ENCODE measurements around the gene DNAJB5. TPM values are rescaled to one million over a fixed set of nuclear protein-coding genes. Genes with fewer than 3 reads are reported as not detected.

Gene DNAJB5
- total and polyA plus RNA-seq, 9 of the 15 experiments (the other 6 are each of a cell fraction or from before 2014, with no cell fraction given) = 0.15 to 7.4 (median 3.7) TPM

DNA sequence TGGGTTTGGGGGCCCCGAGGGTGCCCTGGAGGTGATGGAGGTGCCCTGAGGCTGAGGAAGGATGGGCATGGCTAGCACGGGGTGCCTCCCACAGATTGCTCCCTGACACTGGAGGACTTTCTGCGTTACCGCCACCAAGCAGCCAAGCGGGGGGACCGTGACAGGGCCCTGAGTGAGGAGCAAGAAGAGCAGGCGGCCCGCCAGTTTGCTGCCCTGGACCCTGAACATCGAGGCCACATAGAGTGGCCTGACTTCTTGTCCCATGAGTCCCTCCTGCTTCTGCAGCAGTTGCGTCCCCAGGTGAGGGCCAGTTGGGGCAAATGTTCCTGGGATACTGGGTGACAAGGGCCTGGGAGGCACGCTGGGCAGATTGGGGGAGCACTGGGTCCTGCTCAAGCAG lies 13.1 kb upstream of the DNAJB5 start (continued):
- no peak for TF ChIP-seq SIN3A (IDR thresholded peaks at IDR 0.05; ENCODE audit: borderline replicate concordance in 2 of 2, control insufficient read depth in 1 of 2, low read depth in 2 of 2, low read length in 2 of 2)

DNA sequence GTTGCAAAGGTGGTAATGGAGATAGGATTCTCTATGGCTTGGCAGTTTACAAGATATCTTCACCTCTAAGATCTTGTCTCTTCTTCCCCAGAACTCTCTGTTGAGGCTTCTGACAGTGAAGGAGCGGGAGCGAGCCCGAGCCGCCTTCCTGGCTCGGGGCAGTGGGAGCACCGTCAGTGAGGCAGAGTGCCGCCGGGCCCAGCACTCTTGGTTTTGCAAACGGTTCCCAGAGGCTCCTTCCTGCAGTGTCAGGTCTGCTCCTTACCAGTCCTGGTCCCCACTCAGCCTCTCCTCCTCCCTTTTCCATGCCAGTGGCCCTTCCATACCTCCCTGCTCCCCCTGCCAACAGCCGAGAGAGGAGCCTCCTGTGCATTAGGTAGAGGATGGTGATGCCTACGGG lies 12.6 kb upstream of the DNAJB5 start:
- H3K27me3 ChIP-seq (ENCODE audit: control insufficient read depth in 2 of 2, insufficient read depth in 2 of 2, low read length in 2 of 2) = peaks cover 8 to 60% of the 10 kb centered on the region in 2 experiments
- BruUV-seq (replicated peaks) = no TSS peak
- H4K20me1 ChIP-seq (replicated peaks; ENCODE audit: control insufficient read depth, insufficient read depth, low read length) = no peaks in the 10 kb centered on the region
- H3K9me1 ChIP-seq (ENCODE audit: control insufficient read depth, insufficient read depth, low read length) = no peaks in the 10 kb centered on the region
- no peaks in the 10 kb centered on the region for H3K4me1 ChIP-seq (replicated peaks in 1 of 2; ENCODE audit: control insufficient read depth in 2 of 2, insufficient read depth in 2 of 2, low read length in 2 of 2)
- no peak overlapping the region for H2AFZ ChIP-seq (ENCODE audit: low read depth, low read length)
- no peak for FAIRE-seq
- CTCF ChIA-PET (ENCODE audit: low intra/inter-chr PET ratio) = no interaction called here
- no peaks in the 10 kb centered on the region for H3K36me3 ChIP-seq (ENCODE audit: control insufficient read depth, insufficient read depth, low read length)
- DNase-seq (ENCODE audit: extremely low read depth in 1 of 4, low spot score in 3 of 4) = no peak
- H3K9me3 ChIP-seq (replicated peaks; ENCODE audit: control insufficient read depth, insufficient read depth, low read depth, low read length) = no peaks in the 10 kb centered on the region
- no peaks in the 10 kb centered on the region for H3K79me2 ChIP-seq (ENCODE audit: control insufficient read depth, insufficient read depth, low read length)
- POLR2A ChIA-PET = no interaction called here
- H3K4me2 ChIP-seq (ENCODE audit: insufficient read depth, low read length) = no peak overlapping the region
- H3K4me3 ChIP-seq = no peak overlapping the region
- 2% methylated on average over 10 of the region's 11 CpGs for WGBS (ENCODE audit: insufficient coverage, low coverage, missing lambda C conversion rate)
- H3K27ac ChIP-seq (ENCODE audit: extremely low read depth, low read depth, low read length) = no peak overlapping the region
- H3K9ac ChIP-seq (ENCODE audit: insufficient read depth in 1 of 2, low read depth in 2 of 2, low read length in 2 of 2) = no peak overlapping the region
- in situ Hi-C loops (cut with MboI) (no loop called here), intact Hi-C loops (cut with micrococcal nuclease) (no loop called here)
- no peak for ATAC-seq
- TF ChIP-seq NFXL1 (CRISPR knock-in tag; IDR thresholded peaks at IDR 0.05) = no peak
- TF ChIP-seq SRSF3 (IDR thresholded peaks at IDR 0.05; ENCODE audit: insufficient read depth, low read length) = no peak
- no peak for TF ChIP-seq MTA3 (IDR thresholded peaks at IDR 0.05; ENCODE audit: borderline replicate concordance)
- TF ChIP-seq ZNF764 (CRISPR knock-in tag; IDR thresholded peaks at IDR 0.05; ENCODE audit: low read depth) = no peak
- TF ChIP-seq ZNF668 (CRISPR knock-in tag; IDR thresholded peaks at IDR 0.05) = no peak
- TF ChIP-seq HOXB6 (CRISPR knock-in tag; IDR thresholded peaks at IDR 0.05; ENCODE audit: borderline replicate concordance) = no peak
- TF ChIP-seq TRIM28 (IDR thresholded peaks at IDR 0.05) = no peak
- TF ChIP-seq, protein P1, sequence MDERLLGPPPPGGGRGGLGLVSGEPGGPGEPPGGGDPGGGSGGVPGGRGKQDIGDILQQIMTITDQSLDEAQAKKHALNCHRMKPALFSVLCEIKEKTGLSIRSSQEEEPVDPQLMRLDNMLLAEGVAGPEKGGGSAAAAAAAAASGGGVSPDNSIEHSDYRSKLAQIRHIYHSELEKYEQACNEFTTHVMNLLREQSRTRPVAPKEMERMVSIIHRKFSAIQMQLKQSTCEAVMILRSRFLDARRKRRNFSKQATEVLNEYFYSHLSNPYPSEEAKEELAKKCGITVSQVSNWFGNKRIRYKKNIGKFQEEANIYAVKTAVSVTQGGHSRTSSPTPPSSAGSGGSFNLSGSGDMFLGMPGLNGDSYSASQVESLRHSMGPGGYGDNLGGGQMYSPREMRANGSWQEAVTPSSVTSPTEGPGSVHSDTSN (CRISPR knock-in tag; IDR thresholded peaks at IDR 0.05; ENCODE audit: low read depth) = no peak
- TF ChIP-seq, protein P1 (tag; conservative IDR thresholded peaks at IDR 0.05; ENCODE audit: low read depth) = no peak
- TF ChIP-seq TEAD2 (tag; IDR thresholded peaks at IDR 0.05) = no peak
- TF ChIP-seq CHD1 (IDR thresholded peaks at IDR 0.05; ENCODE audit: low read length) = no peak
- no peak for TF ChIP-seq POU5F1 (IDR thresholded peaks at IDR 0.05; ENCODE audit: borderline replicate concordance, low read depth, low read length, partially characterized antibody)
- TF ChIP-seq NR3C1 (CRISPR knock-in tag; IDR thresholded peaks at IDR 0.05) = no peak
- TF ChIP-seq, protein P2, sequence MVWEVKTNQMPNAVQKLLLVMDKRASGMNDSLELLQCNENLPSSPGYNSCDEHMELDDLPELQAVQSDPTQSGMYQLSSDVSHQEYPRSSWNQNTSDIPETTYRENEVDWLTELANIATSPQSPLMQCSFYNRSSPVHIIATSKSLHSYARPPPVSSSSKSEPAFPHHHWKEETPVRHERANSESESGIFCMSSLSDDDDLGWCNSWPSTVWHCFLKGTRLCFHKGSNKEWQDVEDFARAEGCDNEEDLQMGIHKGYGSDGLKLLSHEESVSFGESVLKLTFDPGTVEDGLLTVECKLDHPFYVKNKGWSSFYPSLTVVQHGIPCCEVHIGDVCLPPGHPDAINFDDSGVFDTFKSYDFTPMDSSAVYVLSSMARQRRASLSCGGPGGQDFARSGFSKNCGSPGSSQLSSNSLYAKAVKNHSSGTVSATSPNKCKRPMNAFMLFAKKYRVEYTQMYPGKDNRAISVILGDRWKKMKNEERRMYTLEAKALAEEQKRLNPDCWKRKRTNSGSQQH (CRISPR knock-in tag; IDR thresholded peaks at IDR 0.05) = no peak
- TF ChIP-seq, protein P3, sequence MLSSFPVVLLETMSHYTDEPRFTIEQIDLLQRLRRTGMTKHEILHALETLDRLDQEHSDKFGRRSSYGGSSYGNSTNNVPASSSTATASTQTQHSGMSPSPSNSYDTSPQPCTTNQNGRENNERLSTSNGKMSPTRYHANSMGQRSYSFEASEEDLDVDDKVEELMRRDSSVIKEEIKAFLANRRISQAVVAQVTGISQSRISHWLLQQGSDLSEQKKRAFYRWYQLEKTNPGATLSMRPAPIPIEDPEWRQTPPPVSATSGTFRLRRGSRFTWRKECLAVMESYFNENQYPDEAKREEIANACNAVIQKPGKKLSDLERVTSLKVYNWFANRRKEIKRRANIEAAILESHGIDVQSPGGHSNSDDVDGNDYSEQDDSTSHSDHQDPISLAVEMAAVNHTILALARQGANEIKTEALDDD (IDR thresholded peaks at IDR 0.05) = no peak
- TF ChIP-seq TOE1 (IDR thresholded peaks at IDR 0.05; ENCODE audit: borderline replicate concordance) = no peak
- no peak for TF ChIP-seq TOE1 (CRISPR knock-in tag; IDR thresholded peaks at IDR 0.05; ENCODE audit: borderline replicate concordance, low read depth)
- no peak for TF ChIP-seq ZFPM2 (CRISPR knock-in tag; IDR thresholded peaks at IDR 0.05)
